Common myeloid progenitor, CD34-positive (primary cell): Measurements from ENCODE around the gene KIRREL3.

ENCODE experiments used
- CTCF ChIA-PET: fragments of 350-600 bp; sonication (Branson Sonifier 250); formaldehyde crosslinking; loops from one replicate; lab custom pipeline; 2021; ENCODE audit warnings: antibody characterized with exemption; lab: Charles Lee
- POLR2A ChIA-PET: fragments of 350-600 bp; sonication (Branson Sonifier 250); formaldehyde crosslinking; loops from one replicate; lab custom pipeline; 2021; ENCODE audit warnings: antibody characterized with exemption; lab: Charles Lee
- DNase-seq, 3 donors: peaks; one replicate each; pipeline versions ENCODE4 v3.0.0 to v3.0.0-alpha.2; 2013
- H3K27ac ChIP-seq, 2 experiments: 1 replicate in 1 of 2; 2 replicates in 1 of 2; pipeline ENCODE4 v1.7.0; 2013; ENCODE audit warnings: inconsistent platforms in 2 of 2, low read length in 2 of 2, mild to moderate bottlenecking in 2 of 2, low read depth in 1 of 2, moderate library complexity in 1 of 2; ENCODE audit not compliant: severe bottlenecking in 2 of 2, insufficient read depth in 1 of 2, poor library complexity in 1 of 2
- H3K27me3 ChIP-seq, 5 experiments: replicated peaks in 2 of 5; 1 replicate in 3 of 5; 2 replicates in 2 of 5; pipeline versions ENCODE4 v1.6.1 to v1.7.0; 2013; ENCODE audit warnings: low read length in 4 of 5, mild to moderate bottlenecking in 2 of 5, moderate library complexity in 2 of 5, inconsistent platforms in 1 of 5; ENCODE audit not compliant: insufficient read depth in 5 of 5, control insufficient read depth in 4 of 5
- H3K36me3 ChIP-seq, 4 experiments: 1 replicate in 2 of 4; 2 replicates in 2 of 4; pipeline versions ENCODE4 v1.6.1 to v1.7.0; 2013; ENCODE audit warnings: low read length in 3 of 4, control low read depth in 1 of 4, mild to moderate bottlenecking in 1 of 4; ENCODE audit not compliant: control insufficient read depth in 4 of 4, insufficient read depth in 4 of 4
- H3K4me1 ChIP-seq, 4 experiments: 1 replicate in 3 of 4; 2 replicates in 1 of 4; pipeline versions ENCODE4 v1.6.1 to v1.7.1; 2013; ENCODE audit warnings: low read length in 3 of 4, mild to moderate bottlenecking in 3 of 4, control low read depth in 1 of 4, inconsistent platforms in 1 of 4, moderate library complexity in 1 of 4; ENCODE audit not compliant: control insufficient read depth in 4 of 4, insufficient read depth in 4 of 4; ENCODE audit errors: control extremely low read depth in 1 of 4
- H3K4me3 ChIP-seq, 7 experiments: 1 replicate in 4 of 7; 2 replicates in 3 of 7; pipeline versions ENCODE4 v1.5.1 to v1.7.0; 2013; ENCODE audit warnings: mild to moderate bottlenecking in 7 of 7, low read length in 6 of 7, moderate library complexity in 6 of 7, inconsistent platforms in 2 of 7, low read depth in 2 of 7, control low read depth in 1 of 7; ENCODE audit not compliant: insufficient read depth in 4 of 7, control insufficient read depth in 1 of 7; ENCODE audit errors: extremely low read depth in 1 of 7
- H3K9me3 ChIP-seq, 5 experiments: 1 replicate in 4 of 5; 2 replicates in 1 of 5; pipeline versions ENCODE4 v1.6.1 to v1.7.1; 2013; ENCODE audit warnings: low read length in 4 of 5, mild to moderate bottlenecking in 2 of 5, inconsistent platforms in 1 of 5, low read depth in 1 of 5, moderate library complexity in 1 of 5; ENCODE audit not compliant: control insufficient read depth in 4 of 5, insufficient read depth in 2 of 5; ENCODE audit errors: control extremely low read depth in 1 of 5
- WGBS: methylation state at CpG from one replicate; pipeline ENCODE4 v1.1.5; 2013; ENCODE audit not compliant: insufficient coverage; 5-methylcytosine and 5-hydroxymethylcytosine counted together

The KIRREL3 gene

GRCh38 chr11:126478466-126478865, 522.1 kb downstream of the KIRREL3 start:
- WGBS: 98% methylated on average over 5 of the region's 5 CpGs
- CTCF ChIA-PET: interaction anchor here (2.4 to 7.3 kb wide), 6 partner anchors 11 to 168 kb away, joined by 6 to 120 read pairs (median 40); no protein-coding TSS in a partner anchor
- Histone ChIP-seq H3K4me1 (peaks cover 0 to 66% (median 39%) of the 10 kb centered on the region in 4 experiments), H3K27me3 (no peaks in the 10 kb centered on the region), H3K4me3 (no peak overlapping the region), H3K27ac (no peak overlapping the region), H3K36me3 (no peaks in the 10 kb centered on the region), H3K9me3 (no peaks in the 10 kb centered on the region)
- POLR2A ChIA-PET: no interaction called here
- DNase-seq: no peak

- Histone ChIP-seq H3K9me3 (no peaks in the 10 kb centered on the region), H3K27me3 (no peaks in the 10 kb centered on the region), H3K4me1 (peaks cover 0 to 66% (median 39%) of the 10 kb centered on the region in 4 experiments), H3K27ac (no peak overlapping the region), H3K36me3 (no peaks in the 10 kb centered on the region), H3K4me3 (peak overlapping the region in 2 of 7 experiments; percentile 1 to 36)
- POLR2A ChIA-PET: no interaction called here
- CTCF ChIA-PET: interaction anchor here (0.7 to 7.3 kb wide), 3 partner anchors 18 to 167 kb away, joined by 3 to 120 read pairs (median 105); no protein-coding TSS in a partner anchor
- WGBS: 53% methylated on average over 12 of the region's 14 CpGs
- peak in 2 of 3 donors; percentile 45 to 53 for DNase-seq
Measured at GRCh38 chr11:126477535-126478305, 522.9 kb downstream of the KIRREL3 start.

- DNase-seq: no peak
- POLR2A ChIA-PET: no interaction called here
- Histone ChIP-seq H3K4me1 (peaks cover 0 to 72% (median 39%) of the 10 kb centered on the region in 4 experiments), H3K27ac (no peak overlapping the region), H3K36me3 (no peaks in the 10 kb centered on the region), H3K4me3 (no peak overlapping the region), H3K9me3 (no peaks in the 10 kb centered on the region), H3K27me3 (no peaks in the 10 kb centered on the region)
- WGBS: 91% methylated on average over 7 of the region's 9 CpGs
- CTCF ChIA-PET: interaction anchor here (6.4 to 7.3 kb wide), 2 partner anchors 35 to 166 kb away, joined by 105 to 120 read pairs; no protein-coding TSS in a partner anchor
Measured at GRCh38 chr11:126476977-126477376, 523.6 kb downstream of the KIRREL3 start.

GRCh38 chr11:126476266-126476924, 524.2 kb downstream of the KIRREL3 start:
- no peaks in the 10 kb centered on the region for H3K27me3 ChIP-seq
- WGBS: 100% methylated on average over 3 of the region's 15 CpGs
- H3K4me3 ChIP-seq: no peak overlapping the region
- POLR2A ChIA-PET: no interaction called here
- peaks cover 0 to 78% (median 43%) of the 10 kb centered on the region in 4 experiments for H3K4me1 ChIP-seq
- no peak for DNase-seq
- H3K27ac ChIP-seq: no peak overlapping the region
- no peaks in the 10 kb centered on the region for H3K36me3 ChIP-seq
- CTCF ChIA-PET: interaction anchor here (0.6 to 7.3 kb wide), 3 partner anchors 35 to 166 kb away, joined by 3 to 120 read pairs (median 105); no protein-coding TSS in a partner anchor
- no peaks in the 10 kb centered on the region for H3K9me3 ChIP-seq

- Histone ChIP-seq H3K27ac (no peak overlapping the region), H3K4me1 (peaks cover 0 to 77% (median 40%) of the 10 kb centered on the region in 4 experiments), H3K36me3 (no peaks in the 10 kb centered on the region), H3K27me3 (no peaks in the 10 kb centered on the region), H3K9me3 (no peaks in the 10 kb centered on the region), H3K4me3 (no peak overlapping the region)
- ChIA-PET CTCF (interaction anchor here (0.6 to 1.8 kb wide), 2 partner anchors 10 to 159 kb away, joined by 3 to 6 read pairs; no protein-coding TSS in a partner anchor), POLR2A (no interaction called here)
- no peak for DNase-seq
- WGBS: 55% methylated on average over 20 of the region's 26 CpGs
Measured at GRCh38 chr11:126475014-126475991, 525.3 kb downstream of the KIRREL3 start.

- H3K9me3 ChIP-seq: no peaks in the 10 kb centered on the region
- 100% methylated on average over 7 of the region's 9 CpGs for WGBS
- H3K4me3 ChIP-seq: no peak overlapping the region
- ChIA-PET POLR2A (no interaction called here), CTCF (interaction anchor here (1.8 kb wide), 1 partner anchor 9 kb away, joined by 6 read pairs; no protein-coding TSS in a partner anchor)
- H3K4me1 ChIP-seq: peaks cover 0 to 77% (median 43%) of the 10 kb centered on the region in 4 experiments
- H3K27me3 ChIP-seq: no peaks in the 10 kb centered on the region
- H3K27ac ChIP-seq: no peak overlapping the region
- H3K36me3 ChIP-seq: no peaks in the 10 kb centered on the region
- DNase-seq: no peak
Measured at GRCh38 chr11:126474220-126474619, 526.4 kb downstream of the KIRREL3 start.
